ENCODE results near the gene SOX11. TPM values are rescaled to one million over a fixed set of nuclear protein-coding genes. Genes with fewer than 3 reads are reported as not detected.

SOX11 gene
- total and polyA plus RNA-seq, 2 donors = 0.07 to 0.52 TPM

GRCh38 chr2:5740053-5740452, 47.9 kb downstream of the SOX11 start:
- no peak for DNase-seq (ENCODE audit: low read depth in 6 of 9, low spot score in 9 of 9)
- no peak overlapping the region for H3K27ac ChIP-seq (ENCODE audit: low read depth in 1 of 2, low read length in 1 of 2)
- 64% methylated on average over 5 of the region's 5 CpGs for WGBS
- H3K36me3 ChIP-seq (ENCODE audit: control insufficient read depth in 2 of 2, insufficient read depth in 2 of 2, low read length in 1 of 2) = no peaks in the 10 kb centered on the region
- no peaks in the 10 kb centered on the region for H3K4me1 ChIP-seq (ENCODE audit: control insufficient read depth in 2 of 2, insufficient read depth in 2 of 2, low read length in 2 of 2)
- H3K4me3 ChIP-seq (ENCODE audit: low read length in 2 of 2) = no peak overlapping the region
- H3K9me3 ChIP-seq (ENCODE audit: control insufficient read depth in 2 of 2, insufficient read depth in 1 of 2, low read length in 1 of 2) = no peaks in the 10 kb centered on the region
- H3K27me3 ChIP-seq (ENCODE audit: control insufficient read depth in 2 of 2, insufficient read depth in 1 of 2, low read length in 1 of 2) = no peaks in the 10 kb centered on the region

- Histone ChIP-seq H3K9me3 (ENCODE audit: control insufficient read depth in 2 of 2, insufficient read depth in 1 of 2, low read length in 1 of 2) (no peaks in the 10 kb centered on the region), H3K4me1 (ENCODE audit: control insufficient read depth in 2 of 2, insufficient read depth in 2 of 2, low read length in 2 of 2) (no peaks in the 10 kb centered on the region), H3K36me3 (ENCODE audit: control insufficient read depth in 2 of 2, insufficient read depth in 2 of 2, low read length in 1 of 2) (no peaks in the 10 kb centered on the region), H3K27me3 (ENCODE audit: control insufficient read depth in 2 of 2, insufficient read depth in 1 of 2, low read length in 1 of 2) (no peaks in the 10 kb centered on the region), H3K27ac (ENCODE audit: low read depth in 1 of 2, low read length in 1 of 2) (no peak overlapping the region), H3K4me3 (ENCODE audit: low read length in 2 of 2) (no peak overlapping the region)
- 90% methylated on average over 6 of the region's 6 CpGs for WGBS
- no peak for DNase-seq (ENCODE audit: low read depth in 6 of 9, low spot score in 9 of 9)
Observed at GRCh38 chr2:5740817-5741216, 48.6 kb downstream of the SOX11 start.

DNA sequence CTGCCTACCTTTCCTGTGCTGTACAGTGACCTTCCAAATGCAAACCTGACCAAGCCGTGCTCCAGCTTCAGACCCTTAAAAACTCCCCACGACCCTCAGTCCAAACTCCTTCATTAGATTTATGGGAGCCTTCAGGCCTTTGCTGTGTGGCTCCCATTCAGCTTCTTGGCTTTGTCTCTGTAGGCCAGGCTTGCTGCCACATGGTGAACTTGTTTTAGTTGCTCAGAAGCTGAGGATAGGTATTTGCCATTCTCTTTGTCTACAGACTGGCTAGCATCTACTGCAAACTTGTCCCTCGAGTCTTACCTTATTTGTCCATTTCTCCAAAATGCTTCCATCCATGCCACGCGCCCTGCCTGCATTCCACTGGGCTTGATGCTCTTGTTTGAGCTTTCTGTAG, 49.1 kb downstream of the SOX11 start:
- Histone ChIP-seq H3K27me3 (ENCODE audit: control insufficient read depth in 2 of 2, insufficient read depth in 1 of 2, low read length in 1 of 2) (no peaks in the 10 kb centered on the region), H3K36me3 (ENCODE audit: control insufficient read depth in 2 of 2, insufficient read depth in 2 of 2, low read length in 1 of 2) (no peaks in the 10 kb centered on the region), H3K4me3 (ENCODE audit: low read length in 2 of 2) (no peak overlapping the region), H3K27ac (ENCODE audit: low read depth in 1 of 2, low read length in 1 of 2) (no peak overlapping the region), H3K4me1 (ENCODE audit: control insufficient read depth in 2 of 2, insufficient read depth in 2 of 2, low read length in 2 of 2) (no peaks in the 10 kb centered on the region), H3K9me3 (ENCODE audit: control insufficient read depth in 2 of 2, insufficient read depth in 1 of 2, low read length in 1 of 2) (no peaks in the 10 kb centered on the region)
- DNase-seq (ENCODE audit: low read depth in 6 of 9, low spot score in 9 of 9) = no peak
- WGBS = 90% methylated on average over 5 of the region's 5 CpGs

DNA sequence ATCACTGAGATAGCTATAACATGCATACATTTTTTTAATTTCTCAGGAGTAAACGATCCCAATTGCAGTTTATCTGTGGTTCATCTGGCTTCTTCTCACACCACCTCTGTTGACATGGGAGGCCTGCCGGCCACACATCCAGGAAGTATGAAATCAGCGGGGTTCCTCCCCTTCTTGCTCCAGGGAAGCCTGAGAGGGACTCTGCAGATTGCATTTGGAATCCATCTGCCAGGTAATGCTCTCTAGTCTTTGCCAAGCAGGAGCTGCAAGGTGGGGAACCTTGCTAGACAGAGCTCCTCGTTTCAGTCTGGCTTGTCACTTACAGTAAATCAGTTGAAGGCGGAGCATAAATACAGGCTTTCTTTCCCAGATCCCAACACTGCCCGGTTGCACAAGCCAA, 49.9 kb downstream of the SOX11 start:
- H3K4me3 ChIP-seq (ENCODE audit: low read length in 2 of 2) = no peak overlapping the region
- DNase-seq (ENCODE audit: low read depth in 6 of 9, low spot score in 9 of 9) = no peak
- no peaks in the 10 kb centered on the region for H3K27me3 ChIP-seq (ENCODE audit: control insufficient read depth in 2 of 2, insufficient read depth in 1 of 2, low read length in 1 of 2)
- H3K4me1 ChIP-seq (ENCODE audit: control insufficient read depth in 2 of 2, insufficient read depth in 2 of 2, low read length in 2 of 2) = no peaks in the 10 kb centered on the region
- WGBS = 59% methylated on average over 6 of the region's 6 CpGs
- H3K27ac ChIP-seq (ENCODE audit: low read depth in 1 of 2, low read length in 1 of 2) = no peak overlapping the region
- no peaks in the 10 kb centered on the region for H3K36me3 ChIP-seq (ENCODE audit: control insufficient read depth in 2 of 2, insufficient read depth in 2 of 2, low read length in 1 of 2)
- no peaks in the 10 kb centered on the region for H3K9me3 ChIP-seq (ENCODE audit: control insufficient read depth in 2 of 2, insufficient read depth in 1 of 2, low read length in 1 of 2)

DNA sequence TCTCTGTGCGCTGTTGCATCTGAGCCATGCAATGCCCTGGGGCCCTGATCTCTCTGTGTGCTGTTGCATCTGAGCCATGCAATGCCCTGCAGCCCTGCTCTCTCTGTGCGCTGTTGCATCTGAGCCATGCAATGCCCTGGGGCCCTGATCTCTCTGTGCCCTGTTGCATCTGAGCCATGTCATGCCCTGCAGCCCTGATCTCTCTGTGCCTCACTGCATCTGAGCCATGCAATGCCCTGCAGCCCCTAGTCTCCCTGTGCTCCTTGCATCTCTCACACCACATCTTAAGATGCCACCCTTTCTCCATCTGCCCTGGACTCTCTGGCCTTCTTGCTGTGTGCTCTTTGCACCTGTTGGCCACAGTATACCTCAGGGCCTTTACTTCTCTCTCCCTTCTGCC, 56.2 kb downstream of the SOX11 start:
- WGBS = 98% methylated on average over 2 of the region's 2 CpGs
- no peak overlapping the region for H3K4me3 ChIP-seq (ENCODE audit: low read length in 2 of 2)
- H3K4me1 ChIP-seq (ENCODE audit: control insufficient read depth in 2 of 2, insufficient read depth in 2 of 2, low read length in 2 of 2) = no peaks in the 10 kb centered on the region
- no peak for DNase-seq (ENCODE audit: low read depth in 6 of 9, low spot score in 9 of 9)
- no peaks in the 10 kb centered on the region for H3K27me3 ChIP-seq (ENCODE audit: control insufficient read depth in 2 of 2, insufficient read depth in 1 of 2, low read length in 1 of 2)
- no peaks in the 10 kb centered on the region for H3K9me3 ChIP-seq (ENCODE audit: control insufficient read depth in 2 of 2, insufficient read depth in 1 of 2, low read length in 1 of 2)
- H3K27ac ChIP-seq (ENCODE audit: low read depth in 1 of 2, low read length in 1 of 2) = no peak overlapping the region
- H3K36me3 ChIP-seq (ENCODE audit: control insufficient read depth in 2 of 2, insufficient read depth in 2 of 2, low read length in 1 of 2) = no peaks in the 10 kb centered on the region

- Histone ChIP-seq H3K27me3 (ENCODE audit: control insufficient read depth in 2 of 2, insufficient read depth in 1 of 2, low read length in 1 of 2) (no peaks in the 10 kb centered on the region), H3K9me3 (ENCODE audit: control insufficient read depth in 2 of 2, insufficient read depth in 1 of 2, low read length in 1 of 2) (no peaks in the 10 kb centered on the region), H3K27ac (ENCODE audit: low read depth in 1 of 2, low read length in 1 of 2) (no peak overlapping the region), H3K36me3 (ENCODE audit: control insufficient read depth in 2 of 2, insufficient read depth in 2 of 2, low read length in 1 of 2) (no peaks in the 10 kb centered on the region), H3K4me3 (ENCODE audit: low read length in 2 of 2) (no peak overlapping the region), H3K4me1 (ENCODE audit: control insufficient read depth in 2 of 2, insufficient read depth in 2 of 2, low read length in 2 of 2) (no peaks in the 10 kb centered on the region)
- 83% methylated on average over 4 of the region's 4 CpGs for WGBS
- no peak for DNase-seq (ENCODE audit: low read depth in 6 of 9, low spot score in 9 of 9)
Observed at GRCh38 chr2:5748946-5749345, 56.8 kb downstream of the SOX11 start.

- H3K27me3 ChIP-seq (ENCODE audit: control insufficient read depth in 2 of 2, insufficient read depth in 1 of 2, low read length in 1 of 2) = no peaks in the 10 kb centered on the region
- H3K27ac ChIP-seq (ENCODE audit: low read depth in 1 of 2, low read length in 1 of 2) = no peak overlapping the region
- 95% methylated on average over 8 of the region's 8 CpGs for WGBS
- no peaks in the 10 kb centered on the region for H3K4me1 ChIP-seq (ENCODE audit: control insufficient read depth in 2 of 2, insufficient read depth in 2 of 2, low read length in 2 of 2)
- H3K9me3 ChIP-seq (ENCODE audit: control insufficient read depth in 2 of 2, insufficient read depth in 1 of 2, low read length in 1 of 2) = no peaks in the 10 kb centered on the region
- H3K36me3 ChIP-seq (ENCODE audit: control insufficient read depth in 2 of 2, insufficient read depth in 2 of 2, low read length in 1 of 2) = no peaks in the 10 kb centered on the region
- no peak for DNase-seq (ENCODE audit: low read depth in 6 of 9, low spot score in 9 of 9)
- no peak overlapping the region for H3K4me3 ChIP-seq (ENCODE audit: low read length in 2 of 2)
Observed at GRCh38 chr2:5749347-5749746, 57.2 kb downstream of the SOX11 start.
